ENCODE results near the gene CLEC5A. TPM values are rescaled to one million over a fixed set of nuclear protein-coding genes. Genes with fewer than 3 reads are reported as not detected.
"Not testable (repeated sequence)": the region's sequence is repeated elsewhere in the genome, so short reads cannot be mapped to it uniquely, and the experiment has no call there.

Gene CLEC5A
- total RNA-seq, 1 donor from 2014 or later, result 0.35 TPM

GRCh38 chr7:141990011-141990725, 43.4 kb upstream of the CLEC5A start:
- TF ChIP-seq, protein P1, sequence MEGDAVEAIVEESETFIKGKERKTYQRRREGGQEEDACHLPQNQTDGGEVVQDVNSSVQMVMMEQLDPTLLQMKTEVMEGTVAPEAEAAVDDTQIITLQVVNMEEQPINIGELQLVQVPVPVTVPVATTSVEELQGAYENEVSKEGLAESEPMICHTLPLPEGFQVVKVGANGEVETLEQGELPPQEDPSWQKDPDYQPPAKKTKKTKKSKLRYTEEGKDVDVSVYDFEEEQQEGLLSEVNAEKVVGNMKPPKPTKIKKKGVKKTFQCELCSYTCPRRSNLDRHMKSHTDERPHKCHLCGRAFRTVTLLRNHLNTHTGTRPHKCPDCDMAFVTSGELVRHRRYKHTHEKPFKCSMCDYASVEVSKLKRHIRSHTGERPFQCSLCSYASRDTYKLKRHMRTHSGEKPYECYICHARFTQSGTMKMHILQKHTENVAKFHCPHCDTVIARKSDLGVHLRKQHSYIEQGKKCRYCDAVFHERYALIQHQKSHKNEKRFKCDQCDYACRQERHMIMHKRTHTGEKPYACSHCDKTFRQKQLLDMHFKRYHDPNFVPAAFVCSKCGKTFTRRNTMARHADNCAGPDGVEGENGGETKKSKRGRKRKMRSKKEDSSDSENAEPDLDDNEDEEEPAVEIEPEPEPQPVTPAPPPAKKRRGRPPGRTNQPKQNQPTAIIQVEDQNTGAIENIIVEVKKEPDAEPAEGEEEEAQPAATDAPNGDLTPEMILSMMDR (IDR thresholded peaks at IDR 0.05), result no peak
- H3K4me1 Mint-ChIP-seq, result no peaks in the 10 kb centered on the region
- H3K27me3 Mint-ChIP-seq, result no peaks in the 10 kb centered on the region
- no peak overlapping the region for H3K27ac Mint-ChIP-seq
- ATAC-seq (ENCODE audit: low read depth), result no peak
- H3K4me3 Mint-ChIP-seq, result no peak overlapping the region
- ChIA-PET CTCF (no interaction called here), POLR2A (no interaction called here)
- no peaks in the 10 kb centered on the region for H3K36me3 Mint-ChIP-seq (ENCODE audit: low read depth)
- intact Hi-C loops (cut with micrococcal nuclease), result no loop called here
- H3K9me3 Mint-ChIP-seq, result no peaks in the 10 kb centered on the region
- no peak for DNase-seq

DNA sequence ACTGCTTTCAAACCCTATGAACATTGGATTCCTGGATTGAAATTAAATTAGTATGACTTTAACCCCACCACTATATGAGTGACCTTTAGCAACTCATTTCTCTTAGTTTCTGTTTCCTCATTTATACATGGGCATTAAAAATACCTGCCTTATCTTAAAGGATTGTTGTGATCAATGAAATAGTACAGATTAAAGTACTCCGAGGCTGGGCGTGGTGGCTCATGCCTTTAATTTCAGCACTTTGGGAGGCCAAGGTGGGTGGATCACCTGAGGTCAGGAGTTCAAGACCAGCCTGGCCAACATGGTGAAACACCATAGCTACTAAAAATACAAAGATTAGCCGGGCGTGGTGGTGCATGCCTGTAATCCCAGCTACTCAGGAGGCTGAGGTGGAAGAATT, 41.0 kb upstream of the CLEC5A start:
- H3K4me3 Mint-ChIP-seq; H3K27me3 Mint-ChIP-seq; H3K36me3 Mint-ChIP-seq (ENCODE audit: low read depth); H3K9me3 Mint-ChIP-seq; H3K4me1 Mint-ChIP-seq; H3K27ac Mint-ChIP-seq; DNase-seq; ATAC-seq (ENCODE audit: low read depth); intact Hi-C loops (cut with micrococcal nuclease); POLR2A ChIA-PET; CTCF ChIA-PET: not testable (repeated sequence)

- Mint-ChIP-seq H3K27me3 (no peaks in the 10 kb centered on the region), H3K9me3 (no peaks in the 10 kb centered on the region), H3K4me1 (no peaks in the 10 kb centered on the region), H3K36me3 (ENCODE audit: low read depth) (no peaks in the 10 kb centered on the region), H3K4me3 (no peak overlapping the region), H3K27ac (no peak overlapping the region)
- POLR2A ChIA-PET, result no interaction called here
- TF ChIP-seq, protein P1 (IDR thresholded peaks at IDR 0.05), result no peak
- ATAC-seq (ENCODE audit: low read depth), result no peak
- intact Hi-C loops (cut with micrococcal nuclease), result no loop called here
- no peak for DNase-seq
- CTCF ChIA-PET, result no interaction called here
Measured at GRCh38 chr7:141986923-141987322, 40.1 kb upstream of the CLEC5A start.

DNA sequence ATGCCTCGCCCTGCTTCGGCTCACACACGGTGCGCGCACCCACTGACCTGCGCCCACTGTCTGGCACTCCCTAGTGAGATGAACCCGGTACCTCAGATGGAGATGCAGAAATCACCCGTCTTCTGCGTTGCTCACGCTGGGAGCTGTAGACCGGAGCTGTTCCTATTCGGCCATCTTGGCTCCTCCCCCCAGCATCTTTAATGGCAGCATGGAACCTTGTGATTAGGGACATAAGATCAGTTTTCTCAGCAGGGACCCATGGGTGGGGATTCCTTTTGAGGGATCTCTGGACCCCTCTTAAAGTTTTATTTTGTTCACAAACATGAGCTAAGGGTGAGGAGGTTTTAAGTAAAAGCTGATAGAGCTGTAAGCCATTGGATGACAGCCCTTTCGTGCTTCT, 39.2 kb upstream of the CLEC5A start:
- ATAC-seq (ENCODE audit: low read depth); intact Hi-C loops (cut with micrococcal nuclease); CTCF ChIA-PET; H3K36me3 Mint-ChIP-seq (ENCODE audit: low read depth); H3K4me1 Mint-ChIP-seq; POLR2A ChIA-PET; H3K27me3 Mint-ChIP-seq; H3K27ac Mint-ChIP-seq; DNase-seq; H3K9me3 Mint-ChIP-seq; H3K4me3 Mint-ChIP-seq: not testable (repeated sequence)

DNA sequence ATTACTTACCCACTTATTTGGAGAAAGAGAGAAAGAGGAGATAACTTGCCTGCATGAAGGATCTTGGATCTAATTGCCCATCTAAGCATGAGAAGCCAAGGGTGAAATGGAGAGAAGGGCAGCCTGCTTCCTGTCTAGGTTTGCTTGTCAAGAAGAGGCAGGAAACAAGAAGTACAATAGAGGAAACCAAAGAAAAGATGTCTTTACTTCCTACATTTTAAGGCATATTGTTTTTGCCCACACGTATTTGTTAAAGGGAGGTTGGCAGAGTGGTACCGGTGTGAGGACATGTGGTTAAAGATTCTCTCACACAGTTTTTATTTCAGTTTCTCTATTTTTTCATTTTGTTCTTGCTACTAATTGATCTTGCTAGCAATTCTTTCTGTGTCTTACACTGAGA, 32.8 kb upstream of the CLEC5A start:
- Mint-ChIP-seq H3K36me3 (ENCODE audit: low read depth) (no peaks in the 10 kb centered on the region), H3K9me3 (no peaks in the 10 kb centered on the region), H3K27me3 (no peaks in the 10 kb centered on the region), H3K27ac (no peak overlapping the region), H3K4me1 (peaks cover 28% of the 10 kb centered on the region), H3K4me3 (no peak overlapping the region)
- no peak for ATAC-seq (ENCODE audit: low read depth)
- TF ChIP-seq, protein P1 (IDR thresholded peaks at IDR 0.05), result no peak
- ChIA-PET POLR2A (no interaction called here), CTCF (no interaction called here)
- DNase-seq, result no peak
- intact Hi-C loops (cut with micrococcal nuclease), result loop anchor here (5.0 kb wide), 1 partner anchor 323 kb away; no protein-coding TSS in a partner anchor

DNA sequence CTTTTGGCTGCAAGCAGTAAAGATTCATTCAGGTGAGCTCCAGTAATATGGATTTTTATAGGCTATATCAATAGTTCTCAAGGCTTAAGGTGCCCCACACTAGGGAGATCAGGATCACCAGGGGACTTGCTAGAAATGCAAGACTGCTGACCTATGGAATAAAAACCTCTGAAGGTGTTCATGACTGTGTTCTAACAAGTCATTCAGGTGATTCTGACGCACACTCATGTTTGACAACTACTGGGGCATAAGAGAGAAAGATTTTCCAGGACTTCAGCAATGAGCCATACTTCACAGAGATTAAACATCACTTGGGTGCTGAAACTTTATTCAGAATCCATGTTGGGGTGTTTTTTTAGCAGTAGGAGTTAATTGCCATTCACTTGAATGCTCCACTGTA, 31.6 kb upstream of the CLEC5A start:
- intact Hi-C loops (cut with micrococcal nuclease), result loop anchor here (5.0 kb wide), 1 partner anchor 324 kb away; no protein-coding TSS in a partner anchor
- TF ChIP-seq, protein P1 (IDR thresholded peaks at IDR 0.05), result no peak
- DNase-seq, result no peak
- POLR2A ChIA-PET, result no interaction called here
- CTCF ChIA-PET, result no interaction called here
- no peak overlapping the region for H3K4me3 Mint-ChIP-seq
- no peak for ATAC-seq (ENCODE audit: low read depth)
- no peak overlapping the region for H3K27ac Mint-ChIP-seq
- H3K36me3 Mint-ChIP-seq (ENCODE audit: low read depth), result no peaks in the 10 kb centered on the region
- peaks cover 28% of the 10 kb centered on the region for H3K4me1 Mint-ChIP-seq
- no peaks in the 10 kb centered on the region for H3K9me3 Mint-ChIP-seq
- no peaks in the 10 kb centered on the region for H3K27me3 Mint-ChIP-seq

All from activated B cell treated with CpG ODN at 0.5 μM for 24 hours (primary cell).